HG02759 (cell line): ENCODE measurements around the gene RRN3.
A peak's percentile ranks its signal among the peaks of the same experiment; 100 is the strongest.
"Not testable (repeated sequence)": the region's sequence is repeated elsewhere in the genome, so short reads cannot be mapped to it uniquely, and the experiment has no call there.

ENCODE experiments used
- ATAC-seq: cut with Tn5 transposase; IDR thresholded peaks from one replicate; pipeline ENCODE4 v1.9.1; 2021; ENCODE audit warnings: mild to moderate bottlenecking, moderate library complexity; ENCODE audit not compliant: unreplicated experiment

Gene RRN3

GRCh38 chr16:15028801-15029698, 65.0 kb downstream of the RRN3 start:
- not testable (repeated sequence) for ATAC-seq

GRCh38 chr16:15028345-15028715, 65.7 kb downstream of the RRN3 start:
- ATAC-seq, result not testable (repeated sequence)

DNA sequence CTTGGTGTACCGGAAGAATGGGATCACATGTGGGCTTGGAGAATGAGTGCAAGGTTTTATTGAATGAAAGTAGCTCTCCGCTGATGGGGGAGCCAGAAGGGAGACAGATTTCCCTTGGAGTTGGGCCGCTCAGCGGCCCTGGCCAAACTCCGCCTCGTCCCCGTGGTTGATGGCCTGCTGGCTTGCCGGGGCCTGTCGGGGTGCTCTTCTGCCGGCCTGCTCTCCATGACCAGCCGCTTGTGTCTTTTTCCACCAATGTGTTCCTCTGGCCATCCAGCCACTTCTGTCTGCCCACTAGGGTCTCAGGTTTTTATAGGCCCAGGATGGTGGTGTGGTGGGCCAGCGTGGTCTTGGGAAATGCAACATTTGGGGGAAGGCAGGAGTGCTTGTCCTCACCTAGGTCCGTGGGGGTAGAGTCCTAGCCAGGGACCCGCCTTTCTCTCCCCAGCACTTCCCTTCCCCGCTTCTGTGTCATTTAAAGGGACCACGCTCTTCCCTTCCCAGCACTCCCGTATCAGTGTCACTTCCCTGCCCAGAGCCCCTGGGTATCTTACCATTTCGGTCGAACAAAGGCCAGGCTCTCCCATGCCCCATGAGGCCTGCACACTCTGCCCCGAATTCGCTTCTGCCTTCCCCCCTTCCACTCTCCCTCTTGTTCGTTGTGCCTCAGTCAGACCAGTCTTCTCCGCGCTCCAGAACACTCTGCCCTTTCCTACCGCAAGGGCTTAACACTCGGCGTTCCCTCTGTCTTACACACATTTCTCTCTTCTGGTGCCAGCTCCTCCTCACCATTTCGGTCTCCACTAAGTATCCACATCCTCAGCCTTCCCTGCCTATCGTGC, 66.3 kb downstream of the RRN3 start:
- ATAC-seq, result not testable (repeated sequence)

- ATAC-seq, result not testable (repeated sequence)
These were observed 67.0 kb downstream of the RRN3 start for GRCh38 chr16:15027051-15027450.

DNA sequence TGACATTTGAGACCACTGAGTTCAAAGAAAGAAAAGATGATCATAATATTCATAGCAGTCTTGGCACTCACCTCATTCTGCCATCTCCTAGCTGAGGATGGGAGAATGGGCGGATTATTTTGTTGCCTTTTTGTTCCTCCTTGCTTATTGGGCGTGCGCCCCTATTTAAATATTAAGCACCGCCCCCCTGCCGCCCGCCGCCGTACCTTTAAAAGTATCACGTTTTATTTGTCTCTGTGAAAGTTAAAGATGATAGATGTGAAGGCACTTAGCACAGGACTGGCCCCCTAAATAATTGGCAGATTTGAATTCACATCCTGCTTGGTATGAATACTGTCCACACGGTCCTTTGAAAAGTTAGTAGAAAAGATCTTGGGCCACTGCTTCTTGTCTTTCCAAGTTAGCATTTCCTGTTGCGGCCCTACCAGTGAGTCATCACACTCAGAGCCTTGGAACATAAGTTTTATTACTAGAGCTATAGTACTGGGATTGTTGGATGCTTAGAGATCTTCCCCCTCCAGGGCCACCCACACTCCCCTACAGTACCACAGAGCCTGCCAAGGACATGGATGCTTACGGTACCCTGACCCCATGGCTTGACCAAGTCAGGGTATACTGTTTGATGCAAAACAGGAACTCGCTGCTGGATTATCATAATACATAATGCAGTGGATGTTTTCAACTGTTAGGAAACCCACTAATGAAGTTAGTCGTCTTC, 68.7 kb downstream of the RRN3 start:
- not testable (repeated sequence) for ATAC-seq

DNA sequence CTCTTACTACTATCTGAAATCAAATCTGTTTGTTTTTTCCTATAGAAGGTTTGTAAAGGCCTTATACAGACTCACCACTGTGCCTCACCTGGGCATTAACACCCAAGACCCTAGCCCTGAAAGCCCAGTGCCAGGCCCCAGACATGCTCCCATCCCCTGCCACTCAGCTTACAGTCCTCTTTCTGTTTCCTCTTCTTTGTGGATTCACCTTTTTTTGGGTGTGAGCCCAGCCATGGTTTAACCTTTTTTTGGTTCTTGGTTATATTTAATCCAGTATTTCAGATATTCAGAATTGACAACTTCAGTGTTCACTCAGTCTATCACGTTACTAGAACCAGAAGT, 69.2 kb downstream of the RRN3 start:
- ATAC-seq, result not testable (repeated sequence)

- ATAC-seq, result not testable (repeated sequence)
These were observed 70.5 kb downstream of the RRN3 start for GRCh38 chr16:15023381-15024077.

DNA sequence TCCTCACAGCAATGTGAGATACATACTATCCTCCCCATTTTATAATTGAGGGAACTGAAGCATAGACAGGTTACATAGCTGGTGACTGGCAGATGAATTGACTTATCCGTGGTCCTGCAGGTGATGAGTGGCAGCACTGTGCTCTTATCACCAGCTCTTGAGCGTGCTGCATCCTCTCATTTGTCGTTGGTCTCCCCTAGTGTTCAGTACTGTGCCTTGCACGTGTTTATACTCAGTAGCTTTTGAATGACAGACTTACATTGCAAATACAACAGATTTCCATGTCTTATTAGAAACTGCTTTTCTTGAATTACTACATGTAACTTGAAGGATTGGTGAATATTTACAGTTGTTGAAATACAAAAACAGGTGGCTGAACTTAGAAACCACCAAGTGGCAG, 71.9 kb downstream of the RRN3 start:
- ATAC-seq, result peak; percentile 78

DNA sequence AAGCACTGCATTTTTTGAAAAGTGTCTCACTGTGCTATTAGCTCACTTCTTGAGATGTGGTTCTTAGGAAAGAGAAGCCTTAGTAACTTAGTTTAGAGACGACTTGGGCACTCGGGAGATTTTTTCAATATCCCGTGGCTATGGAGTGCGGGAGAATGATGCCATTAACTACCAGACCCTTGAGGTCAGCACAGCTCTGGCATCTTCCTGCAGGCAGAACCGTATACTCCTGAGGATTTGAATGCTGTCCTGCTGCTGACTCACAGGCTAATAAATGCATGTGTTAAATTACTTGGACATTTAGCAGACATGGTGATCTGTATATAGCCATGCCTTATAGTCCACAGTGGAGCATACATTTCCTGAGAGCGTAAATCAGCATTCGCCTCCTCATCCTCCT, 72.6 kb downstream of the RRN3 start:
- not testable (repeated sequence) for ATAC-seq

GRCh38 chr16:15016951-15017580, 77.0 kb downstream of the RRN3 start:
- not testable (repeated sequence) for ATAC-seq

DNA sequence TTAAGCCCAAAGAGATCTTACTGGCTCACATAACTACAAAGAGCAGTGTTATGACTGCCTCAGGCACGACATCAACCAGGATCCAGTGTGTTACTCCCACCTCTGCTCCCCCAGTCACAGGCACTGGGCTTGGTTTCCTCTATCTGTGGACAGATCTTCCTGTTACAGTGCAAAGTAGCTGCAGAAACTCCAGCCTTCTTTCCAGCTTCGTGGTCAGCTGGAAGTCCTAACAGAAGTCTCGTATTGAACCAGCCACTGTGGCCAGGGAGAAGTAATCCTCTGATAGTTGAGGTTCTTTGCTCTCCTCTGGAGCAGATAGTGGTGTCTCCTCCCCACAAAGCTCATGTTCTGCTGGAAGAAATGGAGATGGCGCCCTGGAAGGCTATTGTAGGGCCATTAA, 77.7 kb downstream of the RRN3 start:
- not testable (repeated sequence) for ATAC-seq

DNA sequence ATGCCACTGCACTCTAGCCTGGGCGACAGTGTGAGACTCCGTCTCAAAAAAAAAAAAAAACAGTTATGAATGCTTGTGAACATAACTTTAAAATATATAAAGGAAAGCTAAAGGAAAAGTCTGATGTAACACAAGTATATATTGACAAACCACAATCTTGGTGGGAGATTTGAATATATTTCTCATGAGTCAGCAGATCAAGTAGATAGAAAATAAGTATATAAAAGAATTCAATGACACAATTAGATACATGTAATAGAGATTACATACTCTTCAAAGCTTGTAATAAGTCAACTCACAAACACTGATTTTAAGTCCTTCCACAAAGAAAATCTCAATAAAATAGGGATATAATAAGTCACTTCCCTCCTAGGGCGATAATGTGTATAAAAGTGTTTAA, 78.4 kb downstream of the RRN3 start:
- not testable (repeated sequence) for ATAC-seq

DNA sequence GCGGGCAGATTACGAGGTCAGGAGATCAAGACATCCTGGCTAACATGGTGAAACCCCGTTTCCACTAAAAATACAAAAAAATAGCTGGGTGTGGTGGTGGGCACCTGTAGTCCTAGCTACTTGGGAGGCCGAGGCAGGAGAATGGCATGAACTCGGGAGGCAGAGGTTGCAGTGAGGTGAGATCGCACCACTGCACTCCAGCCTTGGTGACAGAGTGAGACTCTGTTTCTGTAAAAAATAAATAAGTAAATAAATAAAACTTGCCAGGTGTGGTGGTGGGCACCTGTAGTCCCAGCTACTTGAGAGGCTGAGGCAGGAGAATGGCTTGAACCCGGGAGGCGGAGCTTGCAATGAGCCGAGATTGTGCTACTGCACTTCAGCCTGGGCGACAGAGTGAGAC, 81.1 kb downstream of the RRN3 start:
- ATAC-seq, result not testable (repeated sequence)
